Endothelial cell of umbilical vein (primary cell): ENCODE data around the gene IGF2R. TPM values are rescaled to one million over a fixed set of nuclear protein-coding genes. Genes with fewer than 3 reads are reported as not detected.

ENCODE experiments used
- BruUV-seq: library from RNA; stranded (reverse); fragments of 400-500 nt; replicated peaks from 2 replicates; lab custom pipeline; 2021; lab: Mats Ljungman, UMichigan
- CTCF ChIA-PET: fragments of 300-600, 350-600 bp; sonication (Branson Sonifier 250); formaldehyde crosslinking; loops from one replicate; lab custom pipeline; 2021; ENCODE audit warnings: antibody characterized with exemption, inconsistent platforms; lab: Charles Lee
- POLR2A ChIA-PET: fragments of 300-600, 350-600 bp; sonication (Branson Sonifier 250); formaldehyde crosslinking; loops from one replicate; lab custom pipeline; 2021; ENCODE audit warnings: antibody characterized with exemption, inconsistent platforms; lab: Charles Lee
- DNase-seq: peaks from one replicate; pipeline ENCODE4 v3.0.0-alpha.2; 2011; ENCODE audit warnings: low read depth, low spot score
- FAIRE-seq: peaks from 2 replicates; lab custom pipeline; 2011; peaks lifted over from hg19 to GRCh38; lab: Jason Lieb, UNC
- H2AFZ ChIP-seq: 2 replicates; pipeline ENCODE4 v1.6.0; 2012; ENCODE audit warnings: low read depth, low read length, control low read depth, inconsistent platforms
- H3K27ac ChIP-seq: 2 replicates; pipeline ENCODE4 v1.5.1; 2011; ENCODE audit warnings: low read depth, mild to moderate bottlenecking, control low read depth, low read length, moderate library complexity; ENCODE audit not compliant: insufficient read depth
- H3K27me3 ChIP-seq, 2 experiments: 2 replicates each; pipeline versions ENCODE4 v1.6.0 to v1.6.1; 2011; ENCODE audit warnings: low read length in 2 of 2, mixed read lengths in 1 of 2; ENCODE audit not compliant: control insufficient read depth in 2 of 2, insufficient read depth in 2 of 2
- H3K36me3 ChIP-seq, 2 experiments: 2 replicates in 1 of 2; 3 replicates in 1 of 2; pipeline ENCODE4 v1.5.1; 2011; ENCODE audit warnings: low read length in 2 of 2, mild to moderate bottlenecking in 1 of 2, moderate library complexity in 1 of 2; ENCODE audit not compliant: control insufficient read depth in 2 of 2, insufficient read depth in 2 of 2; ENCODE audit errors: extremely low read depth in 1 of 2
- H3K4me1 ChIP-seq: 3 replicates; pipeline ENCODE4 v1.5.1; 2011; ENCODE audit warnings: mild to moderate bottlenecking, low read length; ENCODE audit not compliant: control insufficient read depth, insufficient read depth; ENCODE audit errors: extremely low read depth
- H3K4me2 ChIP-seq: 2 replicates; pipeline ENCODE4 v1.6.1; 2011; ENCODE audit warnings: low read length, control low read depth, mixed read lengths; ENCODE audit not compliant: insufficient read depth
- H3K4me3 ChIP-seq, 3 experiments: fragments of 200-600 bp in 1 of 3; sonication (generic), shearing (Covaris generic) in 1 of 3; replicated peaks in 1 of 3; 2 replicates each; pipeline ENCODE4 v1.5.1; 2011 to 2016; ENCODE audit warnings: control low read depth in 3 of 3, low read length in 3 of 3, mild to moderate bottlenecking in 2 of 3, inconsistent platforms in 1 of 3, low read depth in 1 of 3, moderate library complexity in 1 of 3; ENCODE audit not compliant: insufficient read depth in 1 of 3
- H3K79me2 ChIP-seq: 2 replicates; pipeline ENCODE4 v1.6.0; 2012; ENCODE audit warnings: low read length, inconsistent platforms; ENCODE audit not compliant: control insufficient read depth, insufficient read depth
- H3K9ac ChIP-seq: replicated peaks from 2 replicates; pipeline ENCODE3; 2011; ENCODE audit warnings: low read length, control low read depth; ENCODE audit not compliant: insufficient read depth; ENCODE audit errors: extremely low read depth
- H3K9me1 ChIP-seq: replicated peaks from 3 replicates; pipeline ENCODE4 v1.6.0; 2011; ENCODE audit warnings: mild to moderate bottlenecking, low read length; ENCODE audit not compliant: control insufficient read depth, insufficient read depth; ENCODE audit errors: extremely low read depth
- H3K9me3 ChIP-seq: replicated peaks from 2 replicates; pipeline ENCODE4 v1.5.1; 2012; ENCODE audit warnings: low read length, inconsistent platforms; ENCODE audit not compliant: control insufficient read depth, insufficient read depth
- H4K20me1 ChIP-seq: replicated peaks from 2 replicates; pipeline ENCODE3; 2011; ENCODE audit warnings: mild to moderate bottlenecking, low read length; ENCODE audit not compliant: control insufficient read depth, insufficient read depth; ENCODE audit errors: extremely low read depth
- EZH2 ChIP-seq: IDR thresholded peaks from 2 replicates; pipeline ENCODE4 v1.6.1; 2012; ENCODE audit warnings: borderline replicate concordance, low read depth, mild to moderate bottlenecking, moderate library complexity, low read length, inconsistent platforms; ENCODE audit not compliant: severe bottlenecking
- FOS ChIP-seq: IDR thresholded peaks from 2 replicates; pipeline ENCODE4 v1.6.1; 2011; ENCODE audit warnings: mild to moderate bottlenecking, low read length, moderate library complexity, borderline replicate concordance; ENCODE audit not compliant: insufficient read depth
- GATA2 ChIP-seq: IDR thresholded peaks from 2 replicates; pipeline ENCODE4 v1.7.0; 2011; ENCODE audit warnings: low read depth, mild to moderate bottlenecking, moderate library complexity, mixed read lengths, low read length; ENCODE audit not compliant: insufficient read length, insufficient read depth
- JUN ChIP-seq: IDR thresholded peaks from 2 replicates; pipeline ENCODE4 v1.6.1; 2011; ENCODE audit warnings: borderline replicate concordance, low read depth; ENCODE audit not compliant: insufficient read length, insufficient read depth
- MYC ChIP-seq: IDR thresholded peaks from one replicate; pipeline ENCODE4 v1.6.1; 2011; ENCODE audit warnings: mild to moderate bottlenecking, low read depth, low read length
- POLR2A ChIP-seq: IDR thresholded peaks from 2 replicates; pipeline ENCODE4 v1.6.1; 2012; ENCODE audit warnings: low read depth, mild to moderate bottlenecking, control low read depth, low read length
- POLR2AphosphoS5 ChIP-seq: IDR thresholded peaks from 2 replicates; pipeline ENCODE4 v1.6.1; 2012; ENCODE audit warnings: low read depth, mild to moderate bottlenecking, control low read depth, low read length, moderate library complexity; ENCODE audit not compliant: insufficient read depth
- dilution Hi-C: fragments of 300-500 bp; cut with MboI; formaldehyde crosslinking; loops from one replicate; pipeline ENCODE4 v1.15.0; 2019; ENCODE audit warnings: low sequenced_read_pairs; ENCODE audit not compliant: extremely low pct_ligation_motif_present
- intact Hi-C: fragments of 100-400 bp; cut with micrococcal nuclease; formaldehyde crosslinking; loops from one replicate; pipeline ENCODE4 v1.10.0; 2022
- polyA plus RNA-seq, 4 experiments: library from polyadenylated mRNA; depleted of rRNA in 3 of 4; stranded (reverse) in 3 of 4; unstranded in 1 of 4; fragments of >200 nt; gene quantifications; 2 replicates each; pipeline versions ENCODE4 v1.2.1 to v1.2.3, GENCODE V29; 2011 to 2012; ENCODE audit warnings: missing spikeins in 1 of 4
- total RNA-seq: library from RNA; stranded (reverse); gene quantifications from 2 replicates; pipeline ENCODE4 v1.2.3, GENCODE V29; 2021
- TF ChIP-seq, protein P1 (sequence below), 2 donors: IDR thresholded peaks; 1 replicate in 1 of 2; 2 replicates in 1 of 2; pipeline ENCODE4 v1.5.1; 2011; ENCODE audit warnings: low read length in 2 of 2, mild to moderate bottlenecking in 2 of 2, moderate library complexity in 2 of 2, control low read depth in 1 of 2, inconsistent platforms in 1 of 2, low read depth in 1 of 2; ENCODE audit not compliant: insufficient read depth in 1 of 2; ENCODE audit errors: extremely low read depth in 1 of 2
- TF ChIP-seq, protein P2 (sequence below): IDR thresholded peaks from 2 replicates; pipeline ENCODE4 v1.6.1; 2011; ENCODE audit not compliant: insufficient read depth, insufficient read length

Gene IGF2R
- total and polyA plus RNA-seq, 2 donors (not counting 3 experiments of a cell fraction or from before 2014, with no cell fraction given), result 16.3 to 60.2 TPM

DNA sequence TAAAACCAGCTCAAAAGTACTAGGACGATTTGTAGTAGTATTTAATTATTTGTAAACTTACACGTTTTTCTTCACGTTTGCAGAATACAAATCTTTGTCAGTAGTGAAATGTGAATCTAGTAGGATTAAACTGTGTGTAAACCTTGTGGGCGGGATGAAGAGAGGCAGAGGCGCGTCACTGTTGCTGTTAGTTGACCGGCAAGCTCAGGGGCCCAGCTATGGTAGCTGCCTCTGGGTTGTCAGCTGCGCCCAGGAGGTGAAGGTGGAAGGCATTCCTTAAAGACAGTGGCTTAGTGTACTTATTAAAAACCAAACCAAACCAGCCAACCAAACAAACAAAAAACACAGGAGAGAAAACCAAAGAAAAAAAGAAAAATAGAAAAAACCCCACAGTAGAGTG is 69.6 kb downstream of the IGF2R start:
- intact Hi-C loops, result no loop called here
- H3K36me3 ChIP-seq, result peaks cover 3 to 8% of the 10 kb centered on the region in 2 experiments
- H3K27me3 ChIP-seq, result no peaks in the 10 kb centered on the region
- no peaks in the 10 kb centered on the region for H3K4me1 ChIP-seq
- POLR2A ChIA-PET, result no interaction called here
- H2AFZ ChIP-seq, result no peak overlapping the region
- DNase-seq (no peak), FAIRE-seq (no peak)
- H3K4me2 ChIP-seq, result no peak overlapping the region
- H3K9me1 ChIP-seq, result no peaks in the 10 kb centered on the region
- CTCF ChIA-PET, result interaction anchor here (1.1 kb wide), 1 partner anchor 175 kb away, joined by 3 read pairs; no protein-coding TSS in a partner anchor
- BruUV-seq, result no TSS peak
- no peaks in the 10 kb centered on the region for H4K20me1 ChIP-seq
- H3K27ac ChIP-seq, result no peak overlapping the region
- H3K9me3 ChIP-seq, result no peaks in the 10 kb centered on the region
- TF ChIP-seq MYC (no peak), POLR2AphosphoS5 (no peak), EZH2 (no peak), FOS (no peak), GATA2 (no peak), JUN (no peak), POLR2A (no peak)
- TF ChIP-seq, protein P1, sequence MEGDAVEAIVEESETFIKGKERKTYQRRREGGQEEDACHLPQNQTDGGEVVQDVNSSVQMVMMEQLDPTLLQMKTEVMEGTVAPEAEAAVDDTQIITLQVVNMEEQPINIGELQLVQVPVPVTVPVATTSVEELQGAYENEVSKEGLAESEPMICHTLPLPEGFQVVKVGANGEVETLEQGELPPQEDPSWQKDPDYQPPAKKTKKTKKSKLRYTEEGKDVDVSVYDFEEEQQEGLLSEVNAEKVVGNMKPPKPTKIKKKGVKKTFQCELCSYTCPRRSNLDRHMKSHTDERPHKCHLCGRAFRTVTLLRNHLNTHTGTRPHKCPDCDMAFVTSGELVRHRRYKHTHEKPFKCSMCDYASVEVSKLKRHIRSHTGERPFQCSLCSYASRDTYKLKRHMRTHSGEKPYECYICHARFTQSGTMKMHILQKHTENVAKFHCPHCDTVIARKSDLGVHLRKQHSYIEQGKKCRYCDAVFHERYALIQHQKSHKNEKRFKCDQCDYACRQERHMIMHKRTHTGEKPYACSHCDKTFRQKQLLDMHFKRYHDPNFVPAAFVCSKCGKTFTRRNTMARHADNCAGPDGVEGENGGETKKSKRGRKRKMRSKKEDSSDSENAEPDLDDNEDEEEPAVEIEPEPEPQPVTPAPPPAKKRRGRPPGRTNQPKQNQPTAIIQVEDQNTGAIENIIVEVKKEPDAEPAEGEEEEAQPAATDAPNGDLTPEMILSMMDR (IDR thresholded peaks at IDR 0.05; ENCODE audit: extremely low read depth in 1 of 2, insufficient read depth in 1 of 2, low read depth in 1 of 2, low read length in 2 of 2), result no peak
- TF ChIP-seq, protein P2, sequence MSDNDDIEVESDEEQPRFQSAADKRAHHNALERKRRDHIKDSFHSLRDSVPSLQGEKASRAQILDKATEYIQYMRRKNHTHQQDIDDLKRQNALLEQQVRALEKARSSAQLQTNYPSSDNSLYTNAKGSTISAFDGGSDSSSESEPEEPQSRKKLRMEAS, result no peak
- no peaks in the 10 kb centered on the region for H3K79me2 ChIP-seq
- H3K4me3 ChIP-seq, result no peak overlapping the region
- dilution Hi-C loops, result no loop called here
- H3K9ac ChIP-seq, result no peak overlapping the region
